Liver (tissue), 9 donors: ENCODE results near the gene PPFIA1. TPM values are rescaled to one million over a fixed set of nuclear protein-coding genes. Genes with fewer than 3 reads are reported as not detected.

ENCODE experiments used
- DNase-seq: peaks from one replicate; pipeline ENCODE4 v3.0.0-alpha.2; 2017; ENCODE audit warnings: low spot score
- H3K27ac ChIP-seq, 2 donors: one replicate each; pipeline ENCODE4 v1.7.0; 2013; ENCODE audit warnings: inconsistent platforms in 2 of 2, low read length in 2 of 2, control low read depth in 1 of 2, low read depth in 1 of 2, mild to moderate bottlenecking in 1 of 2
- H3K27me3 ChIP-seq, 4 donors: one replicate each; pipeline versions ENCODE4 v1.6.1 to v1.7.0; 2013; ENCODE audit warnings: low read length in 3 of 4, inconsistent platforms in 1 of 4, mild to moderate bottlenecking in 1 of 4, moderate library complexity in 1 of 4; ENCODE audit not compliant: control insufficient read depth in 4 of 4, insufficient read depth in 4 of 4
- H3K36me3 ChIP-seq, 4 donors: one replicate each; pipeline versions ENCODE4 v1.6.1 to v1.7.0; 2013; ENCODE audit warnings: low read length in 3 of 4, mild to moderate bottlenecking in 3 of 4, low read depth in 1 of 4, moderate library complexity in 1 of 4; ENCODE audit not compliant: control insufficient read depth in 4 of 4, insufficient read depth in 3 of 4
- H3K4me1 ChIP-seq, 4 donors: one replicate each; pipeline versions ENCODE4 v1.6.1 to v1.7.0; 2013; ENCODE audit warnings: low read length in 3 of 4, mild to moderate bottlenecking in 3 of 4, moderate library complexity in 1 of 4; ENCODE audit not compliant: control insufficient read depth in 4 of 4, insufficient read depth in 4 of 4
- H3K4me3 ChIP-seq, 3 donors: one replicate each; pipeline versions ENCODE4 v1.6.1 to v1.7.0; 2013; ENCODE audit warnings: low read length in 3 of 3, control low read depth in 1 of 3, low read depth in 1 of 3, mild to moderate bottlenecking in 1 of 3
- H3K9ac ChIP-seq, 2 donors: one replicate each; pipeline ENCODE4 v1.7.0; 2013; ENCODE audit warnings: low read length in 2 of 2, mild to moderate bottlenecking in 2 of 2, moderate library complexity in 2 of 2, control low read depth in 1 of 2, low read depth in 1 of 2
- H3K9me3 ChIP-seq, 4 donors: one replicate each; pipeline versions ENCODE4 v1.6.1 to v1.7.0; 2013; ENCODE audit warnings: low read length in 3 of 4; ENCODE audit not compliant: control insufficient read depth in 4 of 4
- EGR1 ChIP-seq, 2 donors: IDR thresholded peaks; 2 replicates each; pipeline ENCODE4 v1.6.1; 2016 to 2018; ENCODE audit warnings: antibody characterized with exemption in 2 of 2, low read depth in 2 of 2
- FOXA1 ChIP-seq: IDR thresholded peaks from 2 replicates; pipeline ENCODE4 v1.6.1; 2016; ENCODE audit warnings: antibody characterized with exemption
- FOXA2 ChIP-seq: IDR thresholded peaks from 2 replicates; pipeline ENCODE4 v1.6.1; 2016; ENCODE audit warnings: antibody characterized with exemption
- GABPA ChIP-seq, 2 donors: IDR thresholded peaks in 1 of 2; conservative IDR thresholded peaks in 1 of 2; 2 replicates each; pipeline ENCODE4 v1.6.1; 2016; ENCODE audit warnings: antibody characterized with exemption in 2 of 2, mild to moderate bottlenecking in 1 of 2, moderate library complexity in 1 of 2
- HNF4G ChIP-seq: IDR thresholded peaks from 2 replicates; pipeline ENCODE4 v1.6.1; 2016; ENCODE audit warnings: antibody characterized with exemption
- JUND ChIP-seq, 2 donors: IDR thresholded peaks; 2 replicates each; pipeline ENCODE4 v1.6.1; 2016; ENCODE audit warnings: antibody characterized with exemption in 2 of 2
- NR2F2 ChIP-seq: IDR thresholded peaks from 2 replicates; pipeline ENCODE4 v1.6.1; 2016; ENCODE audit warnings: antibody characterized with exemption
- RAD21 ChIP-seq, 2 donors: IDR thresholded peaks; 2 replicates each; pipeline ENCODE4 v1.6.1; 2016; ENCODE audit warnings: antibody characterized with exemption in 2 of 2, mild to moderate bottlenecking in 2 of 2
- RXRA ChIP-seq, 2 donors: IDR thresholded peaks; 2 replicates each; pipeline ENCODE4 v1.6.1; 2017 to 2018; ENCODE audit warnings: antibody characterized with exemption in 2 of 2, mild to moderate bottlenecking in 1 of 2
- SP1 ChIP-seq: IDR thresholded peaks from 2 replicates; pipeline ENCODE4 v1.6.1; 2018; ENCODE audit warnings: antibody characterized with exemption, mild to moderate bottlenecking
- TAF1 ChIP-seq: conservative IDR thresholded peaks from 2 replicates; pipeline ENCODE4 v1.6.1; 2016; ENCODE audit warnings: antibody characterized with exemption, mild to moderate bottlenecking
- WGBS: extraction: QIAGEN DNeasy Blood & Tissue Kit; methylation state at CpG from one replicate; pipeline ENCODE4 v1.1.7; 2013; 5-methylcytosine and 5-hydroxymethylcytosine counted together
- polyA plus RNA-seq, 2 donors: library from polyadenylated mRNA; stranded (reverse) in 1 of 2; unstranded in 1 of 2; fragments of 200-250 nt in 1 of 2; fragments of >200 nt in 1 of 2; fragmentation: Nextera tagmentation in 1 of 2; extraction: Ambion mirVana in 1 of 2; gene quantifications; one replicate each; pipeline versions ENCODE4 v1.2.1 to v1.2.3, GENCODE V29; 2013 to 2015
- total RNA-seq, 2 donors: library from RNA; depleted of rRNA; stranded (reverse); fragments of >200 nt; gene quantifications; one replicate each; pipeline ENCODE4 v1.2.3, GENCODE V29; 2014
- TF ChIP-seq, protein P1 (sequence below): IDR thresholded peaks from 2 replicates; pipeline ENCODE4 v1.6.1; 2016; ENCODE audit warnings: antibody characterized with exemption
- TF ChIP-seq, protein P2 (sequence below): IDR thresholded peaks from 2 replicates; pipeline ENCODE4 v1.6.1; 2016; ENCODE audit warnings: antibody characterized with exemption
- TF ChIP-seq, protein P3 (sequence below): IDR thresholded peaks from 2 replicates; pipeline ENCODE4 v1.6.1; 2016; ENCODE audit warnings: antibody characterized with exemption
- TF ChIP-seq, protein P4 (sequence below): fragments of 150-350 bp; IDR thresholded peaks from 2 replicates; pipeline ENCODE4 v1.5.1; 2017; ENCODE audit warnings: improper control_type of control experiment, low read depth, low read length; ENCODE audit not compliant: missing input control
- TF ChIP-seq, protein P5 (sequence below): IDR thresholded peaks from 2 replicates; pipeline ENCODE4 v1.6.1; 2016; ENCODE audit warnings: antibody characterized with exemption, mild to moderate bottlenecking
- donor health status: healthy.
- donor health status: healthy.
- donor health status: healthy.
- donor health status: healthy.
- donor health status: healthy.

PPFIA1 gene
- total and polyA plus RNA-seq, 4 donors: 9.9 to 39.6 (median 14.5) TPM

DNA sequence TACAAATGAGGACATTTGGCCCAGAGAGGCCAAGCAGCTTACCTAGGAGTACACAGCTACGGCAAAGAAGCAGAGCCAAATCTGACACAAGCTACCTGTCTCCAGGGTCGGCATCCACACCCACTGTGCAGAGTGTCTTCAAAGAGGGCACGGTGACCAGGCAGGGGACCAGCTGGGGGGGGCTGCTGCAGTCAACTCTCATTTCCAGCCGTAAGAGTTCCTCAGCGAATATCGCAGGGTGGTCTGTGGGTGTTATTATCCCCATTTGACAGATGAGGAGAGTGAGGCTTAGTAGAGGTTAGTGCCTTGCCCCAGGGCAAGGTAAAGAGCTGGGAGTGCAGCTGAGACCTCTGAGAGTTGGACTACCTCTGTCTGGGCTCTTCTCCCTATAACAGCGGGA, 7.1 kb upstream of the PPFIA1 start:
- DNase-seq: no peak
- Histone ChIP-seq H3K27ac (no peak overlapping the region), H3K27me3 (no peaks in the 10 kb centered on the region), H3K4me1 (no peaks in the 10 kb centered on the region), H3K9ac (no peak overlapping the region), H3K4me3 (no peak overlapping the region), H3K36me3 (no peaks in the 10 kb centered on the region), H3K9me3 (no peaks in the 10 kb centered on the region)
- TF ChIP-seq SP1 (no peak), EGR1 (IDR thresholded peaks at IDR 0.05; ENCODE audit: low read depth in 2 of 2) (no peak), TAF1 (no peak), RXRA (IDR thresholded peaks at IDR 0.05) (no peak), NR2F2 (no peak), HNF4G (no peak)
- TF ChIP-seq, protein P1, sequence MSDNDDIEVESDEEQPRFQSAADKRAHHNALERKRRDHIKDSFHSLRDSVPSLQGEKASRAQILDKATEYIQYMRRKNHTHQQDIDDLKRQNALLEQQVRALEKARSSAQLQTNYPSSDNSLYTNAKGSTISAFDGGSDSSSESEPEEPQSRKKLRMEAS: no peak
- TF ChIP-seq, protein P2, sequence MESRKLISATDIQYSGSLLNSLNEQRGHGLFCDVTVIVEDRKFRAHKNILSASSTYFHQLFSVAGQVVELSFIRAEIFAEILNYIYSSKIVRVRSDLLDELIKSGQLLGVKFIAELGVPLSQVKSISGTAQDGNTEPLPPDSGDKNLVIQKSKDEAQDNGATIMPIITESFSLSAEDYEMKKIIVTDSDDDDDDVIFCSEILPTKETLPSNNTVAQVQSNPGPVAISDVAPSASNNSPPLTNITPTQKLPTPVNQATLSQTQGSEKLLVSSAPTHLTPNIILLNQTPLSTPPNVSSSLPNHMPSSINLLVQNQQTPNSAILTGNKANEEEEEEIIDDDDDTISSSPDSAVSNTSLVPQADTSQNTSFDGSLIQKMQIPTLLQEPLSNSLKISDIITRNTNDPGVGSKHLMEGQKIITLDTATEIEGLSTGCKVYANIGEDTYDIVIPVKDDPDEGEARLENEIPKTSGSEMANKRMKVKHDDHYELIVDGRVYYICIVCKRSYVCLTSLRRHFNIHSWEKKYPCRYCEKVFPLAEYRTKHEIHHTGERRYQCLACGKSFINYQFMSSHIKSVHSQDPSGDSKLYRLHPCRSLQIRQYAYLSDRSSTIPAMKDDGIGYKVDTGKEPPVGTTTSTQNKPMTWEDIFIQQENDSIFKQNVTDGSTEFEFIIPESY: no peak
- TF ChIP-seq, protein P3, sequence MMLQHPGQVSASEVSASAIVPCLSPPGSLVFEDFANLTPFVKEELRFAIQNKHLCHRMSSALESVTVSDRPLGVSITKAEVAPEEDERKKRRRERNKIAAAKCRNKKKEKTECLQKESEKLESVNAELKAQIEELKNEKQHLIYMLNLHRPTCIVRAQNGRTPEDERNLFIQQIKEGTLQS: no peak
- 94% methylated on average over 7 of the region's 7 CpGs for WGBS

- H3K27ac ChIP-seq: no peak overlapping the region
- no peaks in the 10 kb centered on the region for H3K36me3 ChIP-seq
- H3K4me3 ChIP-seq: no peak overlapping the region
- H3K4me1 ChIP-seq: peaks cover 0 to 11% (median 6%) of the 10 kb centered on the region in 4 donors
- WGBS: 48% methylated on average over 7 of the region's 7 CpGs
- H3K9ac ChIP-seq: no peak overlapping the region
- no peaks in the 10 kb centered on the region for H3K27me3 ChIP-seq
- DNase-seq: no peak
- TF ChIP-seq GABPA (IDR thresholded peaks at IDR 0.05 in 1 of 2, conservative IDR thresholded peaks at IDR 0.05 in 1 of 2) (no peak), FOXA1 (no peak), HNF4G (no peak), RAD21 (IDR thresholded peaks at IDR 0.05) (no peak), SP1 (no peak), RXRA (IDR thresholded peaks at IDR 0.05) (no peak), NR2F2 (no peak), FOXA2 (no peak), JUND (IDR thresholded peaks at IDR 0.05) (no peak), TAF1 (no peak)
- TF ChIP-seq, protein P1: no peak
- TF ChIP-seq, protein P4, sequence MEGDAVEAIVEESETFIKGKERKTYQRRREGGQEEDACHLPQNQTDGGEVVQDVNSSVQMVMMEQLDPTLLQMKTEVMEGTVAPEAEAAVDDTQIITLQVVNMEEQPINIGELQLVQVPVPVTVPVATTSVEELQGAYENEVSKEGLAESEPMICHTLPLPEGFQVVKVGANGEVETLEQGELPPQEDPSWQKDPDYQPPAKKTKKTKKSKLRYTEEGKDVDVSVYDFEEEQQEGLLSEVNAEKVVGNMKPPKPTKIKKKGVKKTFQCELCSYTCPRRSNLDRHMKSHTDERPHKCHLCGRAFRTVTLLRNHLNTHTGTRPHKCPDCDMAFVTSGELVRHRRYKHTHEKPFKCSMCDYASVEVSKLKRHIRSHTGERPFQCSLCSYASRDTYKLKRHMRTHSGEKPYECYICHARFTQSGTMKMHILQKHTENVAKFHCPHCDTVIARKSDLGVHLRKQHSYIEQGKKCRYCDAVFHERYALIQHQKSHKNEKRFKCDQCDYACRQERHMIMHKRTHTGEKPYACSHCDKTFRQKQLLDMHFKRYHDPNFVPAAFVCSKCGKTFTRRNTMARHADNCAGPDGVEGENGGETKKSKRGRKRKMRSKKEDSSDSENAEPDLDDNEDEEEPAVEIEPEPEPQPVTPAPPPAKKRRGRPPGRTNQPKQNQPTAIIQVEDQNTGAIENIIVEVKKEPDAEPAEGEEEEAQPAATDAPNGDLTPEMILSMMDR: no peak
- TF ChIP-seq, protein P3: no peak
- TF ChIP-seq, protein P5, sequence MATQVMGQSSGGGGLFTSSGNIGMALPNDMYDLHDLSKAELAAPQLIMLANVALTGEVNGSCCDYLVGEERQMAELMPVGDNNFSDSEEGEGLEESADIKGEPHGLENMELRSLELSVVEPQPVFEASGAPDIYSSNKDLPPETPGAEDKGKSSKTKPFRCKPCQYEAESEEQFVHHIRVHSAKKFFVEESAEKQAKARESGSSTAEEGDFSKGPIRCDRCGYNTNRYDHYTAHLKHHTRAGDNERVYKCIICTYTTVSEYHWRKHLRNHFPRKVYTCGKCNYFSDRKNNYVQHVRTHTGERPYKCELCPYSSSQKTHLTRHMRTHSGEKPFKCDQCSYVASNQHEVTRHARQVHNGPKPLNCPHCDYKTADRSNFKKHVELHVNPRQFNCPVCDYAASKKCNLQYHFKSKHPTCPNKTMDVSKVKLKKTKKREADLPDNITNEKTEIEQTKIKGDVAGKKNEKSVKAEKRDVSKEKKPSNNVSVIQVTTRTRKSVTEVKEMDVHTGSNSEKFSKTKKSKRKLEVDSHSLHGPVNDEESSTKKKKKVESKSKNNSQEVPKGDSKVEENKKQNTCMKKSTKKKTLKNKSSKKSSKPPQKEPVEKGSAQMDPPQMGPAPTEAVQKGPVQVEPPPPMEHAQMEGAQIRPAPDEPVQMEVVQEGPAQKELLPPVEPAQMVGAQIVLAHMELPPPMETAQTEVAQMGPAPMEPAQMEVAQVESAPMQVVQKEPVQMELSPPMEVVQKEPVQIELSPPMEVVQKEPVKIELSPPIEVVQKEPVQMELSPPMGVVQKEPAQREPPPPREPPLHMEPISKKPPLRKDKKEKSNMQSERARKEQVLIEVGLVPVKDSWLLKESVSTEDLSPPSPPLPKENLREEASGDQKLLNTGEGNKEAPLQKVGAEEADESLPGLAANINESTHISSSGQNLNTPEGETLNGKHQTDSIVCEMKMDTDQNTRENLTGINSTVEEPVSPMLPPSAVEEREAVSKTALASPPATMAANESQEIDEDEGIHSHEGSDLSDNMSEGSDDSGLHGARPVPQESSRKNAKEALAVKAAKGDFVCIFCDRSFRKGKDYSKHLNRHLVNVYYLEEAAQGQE: no peak
- TF ChIP-seq, protein P2: no peak
- H3K9me3 ChIP-seq: no peaks in the 10 kb centered on the region
These were observed 5.1 kb upstream of the PPFIA1 start for GRCh38 chr11:70265341-70265740.
